Choroid plexus epithelial cell (primary cell): ENCODE data around the gene RNF125.
"Not testable (repeated sequence)": the region's sequence is repeated elsewhere in the genome, so short reads cannot be mapped to it uniquely, and the experiment has no call there.

Source experiments
- DNase-seq: peaks from one replicate; pipeline ENCODE4 v3.0.0-alpha.2; 2010; ENCODE audit warnings: low read depth
- H3K4me3 ChIP-seq: 2 replicates; pipeline ENCODE4 v1.5.1; 2011; ENCODE audit warnings: low read depth, mild to moderate bottlenecking, control low read depth, low read length, moderate library complexity
- CTCF ChIP-seq: conservative IDR thresholded peaks from 2 replicates; pipeline ENCODE4 v1.5.1; 2011; ENCODE audit warnings: low read depth, mild to moderate bottlenecking, control low read depth, inconsistent platforms, low read length, moderate library complexity

RNF125 gene

GRCh38 chr18:31979714-31980113 lies 38.9 kb upstream of the RNF125 start:
- no peak for DNase-seq
- TF ChIP-seq CTCF: no peak
- no peak overlapping the region for H3K4me3 ChIP-seq

GRCh38 chr18:31980863-31981262 lies 37.8 kb upstream of the RNF125 start:
- DNase-seq: no peak
- no peak overlapping the region for H3K4me3 ChIP-seq
- TF ChIP-seq CTCF: no peak

DNA sequence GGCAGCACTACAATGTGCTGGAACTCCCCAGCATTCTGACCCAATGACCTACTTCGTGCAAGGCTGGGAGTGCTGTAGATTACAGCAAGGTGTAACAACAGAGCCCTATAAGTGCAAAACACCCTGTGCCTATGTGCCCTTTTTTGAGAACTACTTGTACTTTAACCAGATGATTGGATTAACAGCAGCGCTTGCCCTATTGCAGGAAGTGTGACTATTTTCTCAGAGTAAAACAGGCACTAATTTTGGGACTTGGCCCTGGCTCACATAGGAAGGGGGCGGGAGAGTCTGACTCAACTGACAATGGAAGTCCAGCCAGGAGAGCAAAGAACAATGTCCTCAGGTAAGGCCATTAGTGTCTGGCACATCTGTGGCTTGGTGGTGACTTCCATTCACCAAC lies 35.6 kb upstream of the RNF125 start:
- DNase-seq: no peak
- H3K4me3 ChIP-seq: no peak overlapping the region
- no peak for TF ChIP-seq CTCF

DNA sequence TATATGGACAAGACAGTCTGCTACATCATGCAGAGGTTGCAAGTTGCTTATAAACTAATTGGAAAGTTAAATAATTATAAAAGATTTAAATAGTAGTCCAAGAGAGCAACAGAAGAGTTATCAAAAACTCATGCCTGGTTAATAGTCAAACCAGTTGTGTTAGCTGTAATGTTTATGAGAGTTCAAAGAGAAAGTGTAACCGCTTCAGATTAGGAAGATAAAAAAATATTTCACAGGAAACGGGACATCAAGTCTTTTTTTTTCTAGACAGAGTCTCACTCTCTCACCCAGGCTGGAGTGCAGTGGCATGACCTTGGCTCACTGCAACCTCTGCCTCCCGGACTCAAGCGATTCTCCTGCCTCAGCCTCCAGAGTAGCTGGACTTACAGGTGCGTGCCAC lies 34.6 kb upstream of the RNF125 start:
- no peak for DNase-seq
- no peak for TF ChIP-seq CTCF
- no peak overlapping the region for H3K4me3 ChIP-seq

DNA sequence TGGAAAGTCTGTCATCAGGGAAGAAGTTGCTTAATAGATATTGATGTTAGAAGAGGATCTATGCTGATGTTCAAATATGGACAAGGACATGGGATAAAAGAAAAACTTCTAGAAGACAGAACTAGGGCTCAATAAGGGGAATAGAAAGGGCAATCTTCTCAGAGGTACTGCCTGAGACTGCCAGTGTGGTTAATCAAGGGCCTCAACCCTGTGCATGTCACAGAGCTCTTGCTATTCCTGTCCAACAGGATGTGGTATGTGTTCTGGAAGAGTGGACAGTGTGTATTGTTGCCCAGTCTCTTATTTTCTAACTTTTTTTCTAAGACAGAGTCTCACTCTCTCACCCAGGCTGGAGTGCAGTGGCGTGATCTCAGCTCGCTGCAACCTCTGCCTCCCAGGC lies 27.8 kb upstream of the RNF125 start:
- TF ChIP-seq CTCF: no peak
- no peak overlapping the region for H3K4me3 ChIP-seq
- no peak for DNase-seq

DNA sequence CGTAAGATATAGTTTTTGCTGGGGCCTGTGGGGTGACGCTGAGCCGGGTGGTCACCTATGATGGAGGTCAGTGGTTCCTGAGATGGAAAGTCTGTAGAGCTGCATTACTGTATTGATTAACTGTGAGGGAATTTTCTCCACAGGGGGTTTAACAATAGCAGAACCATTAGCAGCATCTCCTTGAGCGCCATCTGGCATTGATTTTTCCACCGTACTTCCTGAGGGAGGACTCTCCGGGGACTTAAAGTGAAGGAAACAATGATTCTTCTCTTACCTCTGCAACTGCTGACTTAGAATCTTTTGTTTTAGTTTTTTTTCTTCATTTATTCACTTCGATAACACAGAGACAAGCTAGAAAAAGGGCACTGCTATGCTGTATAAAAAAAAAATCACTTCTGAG lies 22.6 kb upstream of the RNF125 start:
- H3K4me3 ChIP-seq: no peak overlapping the region
- TF ChIP-seq CTCF: no peak
- no peak for DNase-seq

DNA sequence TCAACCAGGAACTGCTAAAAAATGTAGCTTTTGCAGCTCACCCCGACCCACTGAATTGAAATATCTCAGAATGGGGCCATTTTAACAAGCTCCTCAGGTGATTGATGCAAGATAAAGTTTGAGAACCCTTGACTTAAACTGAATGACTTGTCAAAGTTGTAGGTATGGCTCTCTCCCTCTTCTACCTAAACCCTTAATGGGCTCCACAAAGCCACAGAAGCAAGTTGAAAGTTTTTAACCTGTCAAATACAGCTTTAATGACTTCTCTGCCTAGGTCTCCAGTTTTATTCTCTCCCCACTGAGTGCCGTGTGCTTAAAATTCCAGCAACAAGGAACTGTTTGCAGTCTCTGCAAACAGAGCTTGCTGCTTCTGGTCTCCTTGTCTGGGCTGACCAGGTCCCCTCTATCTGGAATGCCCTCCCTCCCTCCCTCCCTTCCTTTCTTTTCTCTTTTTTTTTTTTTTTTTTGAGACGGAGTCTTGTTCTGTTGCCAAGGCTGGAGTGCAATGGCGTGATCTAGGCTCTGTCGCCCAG lies 19.7 kb upstream of the RNF125 start:
- H3K4me3 ChIP-seq: no peak overlapping the region
- TF ChIP-seq CTCF: no peak
- no peak for DNase-seq

DNA sequence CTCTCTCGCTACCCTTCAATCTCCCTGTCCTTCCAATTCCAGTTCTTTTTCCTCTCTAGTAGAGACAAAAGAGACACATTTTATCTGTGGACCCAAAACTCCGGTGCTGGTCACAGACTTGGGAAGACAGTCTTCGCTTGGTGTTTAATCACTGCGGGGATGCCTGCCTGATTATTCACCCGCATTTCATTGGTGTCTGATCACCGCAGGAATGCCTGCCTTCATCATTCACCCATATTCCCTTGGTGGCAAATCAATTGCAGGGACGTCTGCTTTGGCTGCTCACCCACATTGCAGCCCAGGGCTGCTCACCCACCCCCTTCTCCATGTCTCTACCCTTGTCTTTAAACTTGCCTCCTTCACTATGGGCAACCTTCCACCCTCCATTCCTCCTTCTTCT lies 17.5 kb upstream of the RNF125 start:
- H3K4me3 ChIP-seq, DNase-seq: not testable (repeated sequence)

GRCh38 chr18:32003822-32004221 lies 14.8 kb upstream of the RNF125 start:
- not testable (repeated sequence) for DNase-seq, H3K4me3 ChIP-seq
